Activated T-helper 17 cell treated with anti-CD3 and anti-CD28 coated beads, Interleukin-2, amount 50 U/mL, for 72 hours (primary cell): Measurements from ENCODE around the gene VENTX. TPM values are rescaled to one million over a fixed set of nuclear protein-coding genes. Genes with fewer than 3 reads are reported as not detected.

Experiments
- ATAC-seq: fragments of 150-1000 bp; cut with Tn5 transposase; replicated peaks from 2 replicates; pipeline ENCODE4 v1.10.0; 2021; ENCODE audit warnings: mild to moderate bottlenecking, moderate library complexity
- H3K27ac Mint-ChIP-seq: one replicate; pipeline ENCODE4 v1.8.0; 2022; ENCODE audit warnings: mixed read lengths
- H3K27me3 Mint-ChIP-seq: one replicate; pipeline ENCODE4 v1.8.0; 2022; ENCODE audit warnings: mixed read lengths
- H3K36me3 Mint-ChIP-seq: one replicate; pipeline ENCODE4 v1.8.0; 2022; ENCODE audit warnings: low read depth, mild to moderate bottlenecking, mixed read lengths
- H3K4me1 Mint-ChIP-seq: one replicate; pipeline ENCODE4 v1.8.0; 2022; ENCODE audit warnings: mixed read lengths
- H3K4me3 Mint-ChIP-seq: one replicate; pipeline ENCODE4 v1.8.0; 2022; ENCODE audit warnings: mild to moderate bottlenecking, mixed read lengths
- H3K9me3 Mint-ChIP-seq: one replicate; pipeline ENCODE4 v1.8.0; 2022; ENCODE audit warnings: mixed read lengths
- total RNA-seq, 2 donors: library from RNA; stranded (reverse); gene quantifications; one replicate each; pipeline ENCODE4 v1.2.3, GENCODE V29; 2022

Gene VENTX
- under 1 TPM in 1 of 2 donors, not detected in 1; 0.21 TPM for total RNA-seq

GRCh38 chr10:133237588-133238465 is at the start of gene VENTX:
TSS of gene VENTX (plus strand) at chr10:133237855. CDS start at chr10:133237915, 60 bp downstream.
- no peak for ATAC-seq
- no peaks in the 10 kb centered on the region for H3K9me3 Mint-ChIP-seq
- H3K27ac Mint-ChIP-seq, result no peak within 1 kb of the TSS
- H3K4me1 Mint-ChIP-seq, result peaks cover 5% of the 10 kb centered on the region
- H3K27me3 Mint-ChIP-seq, result peaks cover 36% of the 10 kb centered on the region
- H3K36me3 Mint-ChIP-seq, result no peaks in the 10 kb centered on the region
- no peak within 1 kb of the TSS for H3K4me3 Mint-ChIP-seq

GRCh38 chr10:133187906-133188681 is 49.6 kb upstream of the VENTX start:
- no peaks in the 10 kb centered on the region for H3K27me3 Mint-ChIP-seq
- no peaks in the 10 kb centered on the region for H3K9me3 Mint-ChIP-seq
- H3K4me3 Mint-ChIP-seq, result no peak overlapping the region
- H3K4me1 Mint-ChIP-seq, result no peaks in the 10 kb centered on the region
- H3K36me3 Mint-ChIP-seq, result no peaks in the 10 kb centered on the region
- no peak for ATAC-seq
- no peak overlapping the region for H3K27ac Mint-ChIP-seq

- Mint-ChIP-seq H3K9me3 (no peaks in the 10 kb centered on the region), H3K27me3 (no peaks in the 10 kb centered on the region), H3K4me3 (no peak overlapping the region), H3K4me1 (no peaks in the 10 kb centered on the region), H3K36me3 (no peaks in the 10 kb centered on the region), H3K27ac (no peak overlapping the region)
- ATAC-seq, result no peak
Measured at GRCh38 chr10:133189256-133189655, 48.4 kb upstream of the VENTX start.

GRCh38 chr10:133189726-133190125 is 47.9 kb upstream of the VENTX start:
- no peak overlapping the region for H3K27ac Mint-ChIP-seq
- no peaks in the 10 kb centered on the region for H3K36me3 Mint-ChIP-seq
- H3K27me3 Mint-ChIP-seq, result no peaks in the 10 kb centered on the region
- ATAC-seq, result no peak
- H3K9me3 Mint-ChIP-seq, result no peaks in the 10 kb centered on the region
- no peak overlapping the region for H3K4me3 Mint-ChIP-seq
- H3K4me1 Mint-ChIP-seq, result no peaks in the 10 kb centered on the region

GRCh38 chr10:133190225-133190624 is 47.4 kb upstream of the VENTX start:
- Mint-ChIP-seq H3K27ac (no peak overlapping the region), H3K4me3 (no peak overlapping the region), H3K9me3 (no peaks in the 10 kb centered on the region), H3K27me3 (no peaks in the 10 kb centered on the region), H3K36me3 (no peaks in the 10 kb centered on the region), H3K4me1 (no peaks in the 10 kb centered on the region)
- ATAC-seq, result no peak

- no peaks in the 10 kb centered on the region for H3K36me3 Mint-ChIP-seq
- H3K4me1 Mint-ChIP-seq, result no peaks in the 10 kb centered on the region
- ATAC-seq, result no peak
- H3K9me3 Mint-ChIP-seq, result no peaks in the 10 kb centered on the region
- no peak overlapping the region for H3K4me3 Mint-ChIP-seq
- no peak overlapping the region for H3K27ac Mint-ChIP-seq
- H3K27me3 Mint-ChIP-seq, result no peaks in the 10 kb centered on the region
Measured at GRCh38 chr10:133191651-133192050, 46.0 kb upstream of the VENTX start.

GRCh38 chr10:133194151-133194550 is 43.5 kb upstream of the VENTX start:
- Mint-ChIP-seq H3K27ac (no peak overlapping the region), H3K4me3 (no peak overlapping the region), H3K4me1 (no peaks in the 10 kb centered on the region), H3K36me3 (no peaks in the 10 kb centered on the region), H3K9me3 (no peaks in the 10 kb centered on the region), H3K27me3 (no peaks in the 10 kb centered on the region)
- ATAC-seq, result no peak

- H3K27me3 Mint-ChIP-seq, result no peaks in the 10 kb centered on the region
- H3K4me3 Mint-ChIP-seq, result no peak overlapping the region
- no peak for ATAC-seq
- no peaks in the 10 kb centered on the region for H3K9me3 Mint-ChIP-seq
- H3K27ac Mint-ChIP-seq, result no peak overlapping the region
- H3K4me1 Mint-ChIP-seq, result no peaks in the 10 kb centered on the region
- no peaks in the 10 kb centered on the region for H3K36me3 Mint-ChIP-seq
Measured at GRCh38 chr10:133195096-133195495, 42.6 kb upstream of the VENTX start.

GRCh38 chr10:133195611-133196010 is 42.0 kb upstream of the VENTX start:
- no peak for ATAC-seq
- H3K9me3 Mint-ChIP-seq, result no peaks in the 10 kb centered on the region
- no peaks in the 10 kb centered on the region for H3K36me3 Mint-ChIP-seq
- no peaks in the 10 kb centered on the region for H3K27me3 Mint-ChIP-seq
- H3K27ac Mint-ChIP-seq, result no peak overlapping the region
- H3K4me3 Mint-ChIP-seq, result no peak overlapping the region
- H3K4me1 Mint-ChIP-seq, result no peaks in the 10 kb centered on the region

GRCh38 chr10:133196221-133196915 is 41.3 kb upstream of the VENTX start:
- no peaks in the 10 kb centered on the region for H3K4me1 Mint-ChIP-seq
- H3K27me3 Mint-ChIP-seq, result no peaks in the 10 kb centered on the region
- no peak overlapping the region for H3K4me3 Mint-ChIP-seq
- H3K36me3 Mint-ChIP-seq, result no peaks in the 10 kb centered on the region
- H3K27ac Mint-ChIP-seq, result no peak overlapping the region
- no peaks in the 10 kb centered on the region for H3K9me3 Mint-ChIP-seq
- ATAC-seq, result no peak

- Mint-ChIP-seq H3K4me1 (no peaks in the 10 kb centered on the region), H3K27me3 (no peaks in the 10 kb centered on the region), H3K9me3 (no peaks in the 10 kb centered on the region), H3K4me3 (no peak overlapping the region), H3K36me3 (no peaks in the 10 kb centered on the region), H3K27ac (no peak overlapping the region)
- no peak for ATAC-seq
Measured at GRCh38 chr10:133196936-133197758, 40.5 kb upstream of the VENTX start.

GRCh38 chr10:133197786-133198185 is 39.9 kb upstream of the VENTX start:
- ATAC-seq, result no peak
- Mint-ChIP-seq H3K36me3 (no peaks in the 10 kb centered on the region), H3K27me3 (no peaks in the 10 kb centered on the region), H3K9me3 (no peaks in the 10 kb centered on the region), H3K27ac (no peak overlapping the region), H3K4me1 (no peaks in the 10 kb centered on the region), H3K4me3 (no peak overlapping the region)

GRCh38 chr10:133198206-133198605 is 39.4 kb upstream of the VENTX start:
- Mint-ChIP-seq H3K36me3 (no peaks in the 10 kb centered on the region), H3K9me3 (no peaks in the 10 kb centered on the region), H3K27ac (no peak overlapping the region), H3K4me1 (no peaks in the 10 kb centered on the region), H3K27me3 (no peaks in the 10 kb centered on the region), H3K4me3 (no peak overlapping the region)
- ATAC-seq, result no peak
